HG02642 (cell line): ENCODE data around the gene C13orf42.
"Not testable (repeated sequence)": the region's sequence is repeated elsewhere in the genome, so short reads cannot be mapped to it uniquely, and the experiment has no call there.

Experiments
- ATAC-seq: cut with Tn5 transposase; IDR thresholded peaks from one replicate; pipeline ENCODE4 v1.9.1; 2021; ENCODE audit warnings: mild to moderate bottlenecking; ENCODE audit not compliant: unreplicated experiment, poor library complexity

The C13orf42 gene

GRCh38 chr13:51122868-51123566, 11.9 kb upstream of the C13orf42 start:
- ATAC-seq: no peak

DNA sequence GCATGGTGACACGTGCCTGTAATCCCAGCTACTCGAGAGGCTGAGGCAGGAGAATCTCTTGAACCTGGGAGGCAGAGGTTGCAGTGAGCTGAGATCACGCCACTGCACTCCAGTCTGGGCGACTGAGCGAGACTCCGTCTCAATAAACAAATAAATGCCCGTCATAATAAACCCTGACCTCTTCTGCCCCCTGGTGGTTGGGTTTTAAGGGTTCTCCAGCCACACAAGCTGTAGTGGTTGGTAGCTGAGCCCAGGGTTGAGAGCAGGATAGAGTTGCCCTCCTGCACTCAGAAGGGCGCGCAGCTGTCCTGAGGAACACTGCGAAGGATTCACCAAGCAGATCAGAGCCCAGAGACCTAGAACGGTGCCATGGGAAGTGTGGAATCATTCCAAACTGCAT, 9.8 kb upstream of the C13orf42 start:
- ATAC-seq: not testable (repeated sequence)

DNA sequence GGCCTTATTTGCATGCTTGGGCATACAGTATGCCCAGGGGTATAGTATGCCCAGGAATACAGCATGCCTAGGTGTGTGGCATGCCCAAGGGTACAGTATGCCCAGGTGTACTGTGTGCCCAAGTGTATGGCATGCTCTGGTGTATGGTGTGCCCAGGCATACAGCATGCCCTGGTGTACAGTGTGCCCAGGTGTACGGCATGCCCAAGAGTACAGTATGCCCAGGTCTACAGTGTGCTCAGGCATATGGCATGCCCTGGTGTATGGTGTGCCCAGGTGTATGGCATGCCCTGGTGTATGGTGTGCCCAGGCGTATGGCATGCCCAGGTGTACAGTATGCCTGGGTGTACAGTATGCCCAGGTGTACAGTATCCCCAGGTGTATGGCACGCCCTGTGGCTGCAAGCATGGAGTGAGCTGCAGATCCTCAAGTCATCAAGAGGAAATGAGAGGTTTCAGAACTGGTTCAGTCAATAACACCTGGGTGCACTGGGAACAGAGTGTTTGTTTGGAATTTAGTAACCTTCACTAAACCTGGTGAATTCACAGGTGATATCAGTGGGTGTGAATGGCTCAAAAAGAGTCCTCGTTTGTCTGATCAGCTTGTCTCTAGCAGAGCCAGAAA, 7.8 kb upstream of the C13orf42 start:
- ATAC-seq: no peak

- ATAC-seq: no peak
These were observed 2.9 kb upstream of the C13orf42 start for GRCh38 chr13:51113969-51114368.

- ATAC-seq: no peak
These were observed 2.3 kb upstream of the C13orf42 start for GRCh38 chr13:51113186-51113881.

DNA sequence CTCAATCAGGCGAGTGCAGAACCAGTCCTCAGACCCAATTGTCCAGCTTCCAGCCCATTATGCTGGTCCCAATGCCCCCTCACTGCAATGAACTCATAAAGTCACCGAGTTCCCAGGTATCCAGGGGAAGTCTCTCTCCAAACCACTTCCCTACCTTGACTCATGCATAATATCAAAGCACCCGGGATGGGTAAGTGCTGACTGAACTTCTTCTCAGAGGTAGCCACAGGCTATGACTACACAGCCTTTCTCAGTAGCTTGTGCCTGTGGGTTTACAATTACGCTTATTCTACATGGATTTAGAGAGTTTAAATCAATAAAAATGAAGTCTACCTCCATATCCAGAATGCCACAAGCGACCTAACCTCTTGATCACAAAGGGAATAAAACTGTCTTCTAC, 1.7 kb upstream of the C13orf42 start:
- ATAC-seq: no peak

GRCh38 chr13:51111997-51112396, 923 bp upstream of the C13orf42 start:
- ATAC-seq: no peak

GRCh38 chr13:51107996-51108395, 3.1 kb downstream of the C13orf42 start:
- ATAC-seq: no peak

DNA sequence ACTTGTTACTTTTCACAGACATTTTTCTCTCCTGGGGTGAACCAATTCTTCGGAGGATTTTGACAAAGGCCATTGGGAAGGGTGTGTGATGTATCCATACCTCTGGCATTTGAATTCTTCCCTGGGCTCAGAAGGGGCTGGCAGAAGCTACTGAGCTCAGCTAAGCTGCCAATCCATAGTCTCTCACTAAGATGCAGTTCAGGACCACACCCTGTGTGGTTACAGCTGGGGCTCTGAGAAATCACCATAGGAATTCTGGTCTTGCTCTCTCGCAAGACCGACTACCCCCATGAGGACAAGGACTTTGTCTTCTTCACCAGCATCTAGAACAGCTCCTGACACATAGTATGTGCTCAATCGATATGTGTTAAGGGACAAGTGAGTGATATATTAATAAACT, 6.0 kb downstream of the C13orf42 start:
- no peak for ATAC-seq

DNA sequence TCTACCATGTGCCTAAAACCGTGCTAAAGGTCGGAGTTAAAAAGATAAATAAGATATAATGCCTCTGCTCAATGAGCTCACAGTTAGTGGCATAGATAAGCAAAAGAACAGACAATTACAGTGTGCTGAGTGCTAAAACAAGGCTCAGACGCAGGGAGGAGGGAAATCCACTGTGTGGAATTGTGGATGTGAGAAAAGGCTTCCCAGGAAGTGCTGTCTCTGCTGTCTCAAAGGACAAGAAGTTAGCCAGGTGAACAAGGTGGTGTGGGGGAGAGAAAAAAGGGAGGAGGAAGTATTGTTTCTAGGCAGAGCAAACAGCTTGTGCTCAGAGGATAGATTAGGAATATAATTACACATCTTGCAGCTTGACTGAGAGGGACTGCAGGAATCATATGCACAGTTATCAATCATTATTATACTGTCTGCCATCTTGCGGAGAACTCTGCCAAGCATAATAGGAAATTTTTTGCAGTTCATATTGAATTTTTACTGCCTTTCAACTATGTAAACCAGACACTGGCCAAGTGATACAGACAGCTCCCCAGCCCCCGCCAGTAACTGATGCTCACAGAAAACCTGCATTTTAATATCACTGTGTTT, 9.3 kb downstream of the C13orf42 start:
- no peak for ATAC-seq

DNA sequence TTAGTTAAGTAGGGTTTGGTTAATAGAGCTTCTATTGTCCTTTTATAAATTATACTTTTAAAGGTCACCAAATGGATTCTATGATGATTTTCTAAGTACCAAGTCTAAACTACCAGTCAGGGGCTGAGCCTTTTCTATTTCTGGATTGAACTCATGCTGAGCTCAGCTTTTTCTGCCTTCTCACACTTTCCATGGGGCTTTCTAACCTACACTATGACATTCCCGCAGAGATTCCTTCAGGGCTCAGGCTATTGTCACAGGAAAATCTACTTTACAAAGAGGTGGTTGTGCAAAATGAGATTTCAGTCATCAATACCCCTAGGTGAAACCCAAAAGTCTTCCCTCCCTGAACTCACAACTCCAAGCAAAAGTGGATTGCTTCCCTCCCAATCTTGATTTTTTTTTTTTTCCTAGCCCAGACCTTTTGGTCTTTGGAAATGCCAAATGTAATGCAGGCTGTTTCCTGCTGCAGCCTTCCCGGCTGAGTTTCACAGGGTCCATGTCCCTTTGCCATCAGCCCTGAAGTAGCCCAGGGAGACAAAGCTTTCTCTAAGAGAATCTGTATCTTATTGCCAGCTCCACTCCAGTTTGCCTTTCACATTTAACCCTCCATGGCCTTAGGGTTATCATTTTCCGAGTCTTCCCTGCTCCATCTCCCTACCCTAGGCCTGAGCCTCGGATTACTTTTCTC, 13.6 kb downstream of the C13orf42 start:
- ATAC-seq: no peak

DNA sequence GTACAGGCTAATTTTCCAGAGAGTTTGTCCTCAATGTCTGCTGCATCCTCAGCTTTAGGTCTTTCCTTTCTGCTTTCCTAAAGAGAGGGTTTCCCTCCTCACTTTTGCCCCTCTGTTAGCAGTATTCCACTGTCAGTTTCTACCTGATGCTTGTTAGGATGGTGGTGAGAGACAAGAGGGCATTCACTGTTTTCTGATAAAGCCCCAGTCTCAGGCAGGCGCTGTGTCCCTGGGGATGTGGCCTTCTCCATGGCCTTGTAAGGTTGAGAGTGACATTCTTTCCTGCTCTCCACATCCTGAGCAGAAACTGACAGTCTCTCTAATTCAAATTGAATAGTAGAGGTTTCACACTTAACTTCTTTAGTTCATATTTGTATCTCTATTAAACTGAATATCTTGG, 14.9 kb downstream of the C13orf42 start:
- no peak for ATAC-seq

DNA sequence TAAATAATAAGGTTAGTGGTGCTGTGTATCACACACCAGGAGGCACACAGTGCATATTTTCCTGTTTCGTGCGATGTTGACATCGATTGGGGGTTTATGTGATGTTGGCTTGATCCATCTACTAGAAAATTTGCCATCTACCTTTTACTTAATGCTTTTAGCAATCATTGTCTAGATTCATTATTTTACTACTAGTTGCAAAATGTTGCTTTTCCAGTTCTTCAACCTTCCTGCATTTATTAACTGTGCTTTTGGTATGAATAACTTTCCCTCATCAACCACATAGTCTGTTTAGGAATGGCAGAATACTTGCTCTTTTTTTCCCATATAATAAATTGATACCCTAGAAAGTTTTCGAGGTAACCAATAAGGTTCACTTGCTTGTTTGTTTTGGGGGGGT, 17.5 kb downstream of the C13orf42 start:
- no peak for ATAC-seq

- ATAC-seq: no peak
These were observed 19.2 kb downstream of the C13orf42 start for GRCh38 chr13:51091839-51092238.

DNA sequence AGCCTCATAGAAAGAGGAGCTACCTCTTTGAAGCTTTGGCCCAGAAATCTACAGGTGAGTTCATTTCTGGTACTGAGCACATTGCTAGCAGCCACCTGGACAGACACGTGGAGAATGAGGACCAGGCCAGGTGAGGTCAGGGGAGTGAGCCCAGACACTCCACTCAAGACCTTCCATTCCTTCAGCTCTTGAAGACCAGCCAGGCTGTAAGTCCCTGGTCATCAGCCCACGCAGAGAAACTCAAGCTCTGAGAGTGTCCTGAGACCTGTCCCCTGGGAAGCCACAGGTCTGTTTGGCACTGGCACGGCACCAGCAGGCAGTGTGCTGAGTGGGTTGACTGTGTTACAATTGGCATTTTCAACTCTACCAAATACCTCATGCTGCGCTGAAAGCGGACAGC, 27.4 kb downstream of the C13orf42 start:
- no peak for ATAC-seq

DNA sequence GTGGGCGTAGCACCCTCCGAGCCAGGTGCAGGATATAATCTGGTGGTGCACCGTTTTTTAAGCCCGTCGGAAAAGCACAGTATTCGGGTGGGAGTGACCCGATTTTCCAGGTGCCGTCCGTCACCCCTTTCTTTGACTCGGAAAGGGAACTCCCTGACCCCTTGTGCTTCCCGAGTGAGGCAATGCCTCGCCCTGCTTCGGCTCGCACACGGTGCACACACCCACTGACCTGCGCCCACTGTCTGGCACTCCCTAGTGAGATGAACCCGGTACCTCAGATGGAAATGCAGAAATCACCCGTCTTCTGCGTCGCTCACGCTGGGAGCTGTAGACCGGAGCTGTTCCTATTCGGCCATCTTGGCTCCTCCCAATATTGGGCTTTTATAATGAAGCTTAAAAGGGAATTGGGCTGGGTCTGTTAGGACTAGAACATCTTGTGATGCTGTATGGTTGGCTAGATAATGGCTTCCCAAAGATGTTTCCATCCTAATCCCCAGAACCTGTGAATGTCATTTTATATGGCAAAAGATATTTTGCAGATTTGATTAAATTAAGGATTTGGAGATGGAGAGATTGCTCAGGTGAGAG, 30.5 kb downstream of the C13orf42 start:
- ATAC-seq: not testable (repeated sequence)

- ATAC-seq: no peak
These were observed 39.6 kb downstream of the C13orf42 start for GRCh38 chr13:51071493-51071892.

- peak; percentile 78 for ATAC-seq
These were observed 40.9 kb downstream of the C13orf42 start for GRCh38 chr13:51070005-51070649.

- ATAC-seq: no peak
These were observed 42.6 kb downstream of the C13orf42 start for GRCh38 chr13:51068501-51068900.

- no peak for ATAC-seq
These were observed 43.4 kb downstream of the C13orf42 start for GRCh38 chr13:51067706-51068105.
